ENCODE results near the gene CHST1. TPM values are rescaled to one million over a fixed set of nuclear protein-coding genes. Genes with fewer than 3 reads are reported as not detected.

CHST1 gene
- total and polyA plus RNA-seq, 2 experiments from 2014 or later, result 0.84 to 2.7 TPM

DNA sequence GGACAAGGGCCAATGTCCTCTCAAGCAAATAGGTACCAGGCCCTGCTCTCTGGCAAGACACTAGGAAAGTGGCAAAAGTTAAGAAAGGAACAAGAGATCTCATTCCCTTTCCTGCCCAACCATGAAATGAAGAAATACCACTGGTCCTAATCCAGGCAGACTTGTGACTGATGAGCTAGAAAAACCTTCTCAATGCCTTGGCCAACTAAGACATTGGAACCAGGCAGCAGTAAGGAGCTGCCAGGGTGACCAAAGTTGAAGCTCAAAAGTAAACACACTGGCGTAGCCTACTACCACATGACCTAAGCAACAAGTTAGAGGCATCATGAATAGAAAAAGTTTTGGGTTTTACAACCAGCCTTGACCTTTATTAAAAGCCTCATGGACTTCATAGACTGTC lies 45.1 kb upstream of the CHST1 start:
- TF ChIP-seq JUNB (IDR thresholded peaks at IDR 0.05; ENCODE audit: unreplicated experiment) (no peak), POLR2AphosphoS5 (IDR thresholded peaks at IDR 0.05; ENCODE audit: low read depth) (no peak), NANOG (IDR thresholded peaks at IDR 0.05; ENCODE audit: borderline replicate concordance) (no peak), ZNF331 (CRISPR knock-in tag; IDR thresholded peaks at IDR 0.05; ENCODE audit: low read depth) (no peak)
- Mint-ChIP-seq H3K36me3 (ENCODE audit: low read depth) (no peaks in the 10 kb centered on the region), H3K27ac (no peak overlapping the region), H3K4me3 (no peak overlapping the region), H3K9me3 (no peaks in the 10 kb centered on the region), H3K27me3 (ENCODE audit: insufficient read depth, low read depth, poor library complexity) (peaks cover 10% of the 10 kb centered on the region), H3K4me1 (peaks cover 22% of the 10 kb centered on the region)
- Histone ChIP-seq H3K27ac (ENCODE audit: low read depth) (no peak overlapping the region), H3K4me1 (ENCODE audit: insufficient read depth) (peaks cover 20% of the 10 kb centered on the region), H3F3A (replicated peaks; ENCODE audit: low read depth) (no peaks in the 10 kb centered on the region), H3K79me2 (replicated peaks; ENCODE audit: insufficient read depth) (no peaks in the 10 kb centered on the region), H2AFZ (no peak overlapping the region), H3K36me3 (ENCODE audit: insufficient read depth) (no peaks in the 10 kb centered on the region), H3K27me3 (ENCODE audit: insufficient read depth) (no peaks in the 10 kb centered on the region), H3K4me2 (no peak overlapping the region), H3K9me2 (ENCODE audit: insufficient read depth) (0 out of 2 replicates have a peak, but pooled peaks cover 5% of the 10 kb centered on the region), H4K20me1 (replicated peaks; ENCODE audit: insufficient read depth) (no peaks in the 10 kb centered on the region), H3K4me3 (no peak overlapping the region)
- ATAC-seq (no peak), DNase-seq (ENCODE audit: low spot score) (no peak)

DNA sequence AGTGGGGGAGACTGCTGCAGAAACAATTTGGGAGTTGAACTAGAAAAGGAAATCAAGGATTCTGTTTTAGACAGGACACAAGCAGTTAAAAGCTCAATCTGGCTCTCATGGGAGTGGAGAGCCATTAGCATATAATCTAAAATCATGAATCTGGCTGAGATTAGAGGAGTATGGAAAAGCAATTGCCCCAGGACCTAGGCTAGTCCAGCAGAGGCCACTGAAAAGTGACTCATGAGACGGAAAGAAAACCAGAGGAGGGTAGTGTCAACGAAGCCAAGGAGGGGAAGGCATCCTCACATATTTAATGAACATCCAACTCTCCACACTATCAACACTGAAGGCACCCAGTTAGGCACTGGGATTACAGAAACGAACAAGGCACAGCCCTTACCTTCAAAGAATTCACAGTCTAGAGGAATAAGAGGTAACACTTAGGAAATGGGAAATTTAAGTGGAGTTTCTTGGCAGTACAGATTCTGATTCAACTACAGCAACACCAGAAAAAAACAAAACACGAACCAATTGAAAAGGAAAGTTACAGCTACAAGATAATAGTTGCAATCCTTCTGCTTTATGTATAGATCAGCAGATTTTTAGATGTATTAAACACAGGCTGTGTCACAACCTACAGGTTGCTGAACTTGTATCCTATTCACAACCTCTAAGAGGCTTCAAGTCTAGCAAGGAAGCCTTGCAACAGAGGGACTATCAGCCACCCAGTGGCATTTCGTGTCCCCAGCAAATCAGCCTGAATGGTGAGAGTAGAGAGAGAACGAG lies 43.7 kb upstream of the CHST1 start:
- Histone ChIP-seq H3K27me3 (ENCODE audit: insufficient read depth) (no peaks in the 10 kb centered on the region), H2AFZ (no peak overlapping the region), H3F3A (replicated peaks; ENCODE audit: low read depth) (no peaks in the 10 kb centered on the region), H3K4me1 (ENCODE audit: insufficient read depth) (peaks cover 22% of the 10 kb centered on the region), H3K4me3 (no peak overlapping the region), H3K9me2 (ENCODE audit: insufficient read depth) (0 out of 2 replicates have a peak, but pooled peaks cover 5% of the 10 kb centered on the region), H3K79me2 (replicated peaks; ENCODE audit: insufficient read depth) (no peaks in the 10 kb centered on the region), H4K20me1 (replicated peaks; ENCODE audit: insufficient read depth) (no peaks in the 10 kb centered on the region), H3K4me2 (no peak overlapping the region), H3K36me3 (ENCODE audit: insufficient read depth) (no peaks in the 10 kb centered on the region), H3K27ac (ENCODE audit: low read depth) (no peak overlapping the region)
- H3K9me3 Mint-ChIP-seq, result no peaks in the 10 kb centered on the region
- H3K27me3 Mint-ChIP-seq (ENCODE audit: insufficient read depth, low read depth, poor library complexity), result peaks cover 11% of the 10 kb centered on the region
- DNase-seq (ENCODE audit: low spot score), result no peak
- no peak for ATAC-seq
- no peak overlapping the region for H3K27ac Mint-ChIP-seq
- peaks cover 20% of the 10 kb centered on the region for H3K4me1 Mint-ChIP-seq
- no peak overlapping the region for H3K4me3 Mint-ChIP-seq
- H3K36me3 Mint-ChIP-seq (ENCODE audit: low read depth), result no peaks in the 10 kb centered on the region
- TF ChIP-seq POLR2AphosphoS5 (IDR thresholded peaks at IDR 0.05; ENCODE audit: low read depth), result no peak
- TF ChIP-seq EZH2 (IDR thresholded peaks at IDR 0.05; ENCODE audit: low read depth, unreplicated experiment), result no peak
- no peak for TF ChIP-seq STAT1 (IDR thresholded peaks at IDR 0.05; ENCODE audit: unreplicated experiment)
- TF ChIP-seq, protein P1, sequence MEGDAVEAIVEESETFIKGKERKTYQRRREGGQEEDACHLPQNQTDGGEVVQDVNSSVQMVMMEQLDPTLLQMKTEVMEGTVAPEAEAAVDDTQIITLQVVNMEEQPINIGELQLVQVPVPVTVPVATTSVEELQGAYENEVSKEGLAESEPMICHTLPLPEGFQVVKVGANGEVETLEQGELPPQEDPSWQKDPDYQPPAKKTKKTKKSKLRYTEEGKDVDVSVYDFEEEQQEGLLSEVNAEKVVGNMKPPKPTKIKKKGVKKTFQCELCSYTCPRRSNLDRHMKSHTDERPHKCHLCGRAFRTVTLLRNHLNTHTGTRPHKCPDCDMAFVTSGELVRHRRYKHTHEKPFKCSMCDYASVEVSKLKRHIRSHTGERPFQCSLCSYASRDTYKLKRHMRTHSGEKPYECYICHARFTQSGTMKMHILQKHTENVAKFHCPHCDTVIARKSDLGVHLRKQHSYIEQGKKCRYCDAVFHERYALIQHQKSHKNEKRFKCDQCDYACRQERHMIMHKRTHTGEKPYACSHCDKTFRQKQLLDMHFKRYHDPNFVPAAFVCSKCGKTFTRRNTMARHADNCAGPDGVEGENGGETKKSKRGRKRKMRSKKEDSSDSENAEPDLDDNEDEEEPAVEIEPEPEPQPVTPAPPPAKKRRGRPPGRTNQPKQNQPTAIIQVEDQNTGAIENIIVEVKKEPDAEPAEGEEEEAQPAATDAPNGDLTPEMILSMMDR (conservative IDR thresholded peaks at IDR 0.05; ENCODE audit: low read depth in 2 of 2), result no peak
- TF ChIP-seq, protein P2, sequence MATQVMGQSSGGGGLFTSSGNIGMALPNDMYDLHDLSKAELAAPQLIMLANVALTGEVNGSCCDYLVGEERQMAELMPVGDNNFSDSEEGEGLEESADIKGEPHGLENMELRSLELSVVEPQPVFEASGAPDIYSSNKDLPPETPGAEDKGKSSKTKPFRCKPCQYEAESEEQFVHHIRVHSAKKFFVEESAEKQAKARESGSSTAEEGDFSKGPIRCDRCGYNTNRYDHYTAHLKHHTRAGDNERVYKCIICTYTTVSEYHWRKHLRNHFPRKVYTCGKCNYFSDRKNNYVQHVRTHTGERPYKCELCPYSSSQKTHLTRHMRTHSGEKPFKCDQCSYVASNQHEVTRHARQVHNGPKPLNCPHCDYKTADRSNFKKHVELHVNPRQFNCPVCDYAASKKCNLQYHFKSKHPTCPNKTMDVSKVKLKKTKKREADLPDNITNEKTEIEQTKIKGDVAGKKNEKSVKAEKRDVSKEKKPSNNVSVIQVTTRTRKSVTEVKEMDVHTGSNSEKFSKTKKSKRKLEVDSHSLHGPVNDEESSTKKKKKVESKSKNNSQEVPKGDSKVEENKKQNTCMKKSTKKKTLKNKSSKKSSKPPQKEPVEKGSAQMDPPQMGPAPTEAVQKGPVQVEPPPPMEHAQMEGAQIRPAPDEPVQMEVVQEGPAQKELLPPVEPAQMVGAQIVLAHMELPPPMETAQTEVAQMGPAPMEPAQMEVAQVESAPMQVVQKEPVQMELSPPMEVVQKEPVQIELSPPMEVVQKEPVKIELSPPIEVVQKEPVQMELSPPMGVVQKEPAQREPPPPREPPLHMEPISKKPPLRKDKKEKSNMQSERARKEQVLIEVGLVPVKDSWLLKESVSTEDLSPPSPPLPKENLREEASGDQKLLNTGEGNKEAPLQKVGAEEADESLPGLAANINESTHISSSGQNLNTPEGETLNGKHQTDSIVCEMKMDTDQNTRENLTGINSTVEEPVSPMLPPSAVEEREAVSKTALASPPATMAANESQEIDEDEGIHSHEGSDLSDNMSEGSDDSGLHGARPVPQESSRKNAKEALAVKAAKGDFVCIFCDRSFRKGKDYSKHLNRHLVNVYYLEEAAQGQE (IDR thresholded peaks at IDR 0.05; ENCODE audit: unreplicated experiment), result no peak
- TF ChIP-seq ZNF331 (CRISPR knock-in tag; IDR thresholded peaks at IDR 0.05; ENCODE audit: low read depth), result no peak
- TF ChIP-seq NANOG (IDR thresholded peaks at IDR 0.05; ENCODE audit: borderline replicate concordance), result no peak
- TF ChIP-seq, protein P3, sequence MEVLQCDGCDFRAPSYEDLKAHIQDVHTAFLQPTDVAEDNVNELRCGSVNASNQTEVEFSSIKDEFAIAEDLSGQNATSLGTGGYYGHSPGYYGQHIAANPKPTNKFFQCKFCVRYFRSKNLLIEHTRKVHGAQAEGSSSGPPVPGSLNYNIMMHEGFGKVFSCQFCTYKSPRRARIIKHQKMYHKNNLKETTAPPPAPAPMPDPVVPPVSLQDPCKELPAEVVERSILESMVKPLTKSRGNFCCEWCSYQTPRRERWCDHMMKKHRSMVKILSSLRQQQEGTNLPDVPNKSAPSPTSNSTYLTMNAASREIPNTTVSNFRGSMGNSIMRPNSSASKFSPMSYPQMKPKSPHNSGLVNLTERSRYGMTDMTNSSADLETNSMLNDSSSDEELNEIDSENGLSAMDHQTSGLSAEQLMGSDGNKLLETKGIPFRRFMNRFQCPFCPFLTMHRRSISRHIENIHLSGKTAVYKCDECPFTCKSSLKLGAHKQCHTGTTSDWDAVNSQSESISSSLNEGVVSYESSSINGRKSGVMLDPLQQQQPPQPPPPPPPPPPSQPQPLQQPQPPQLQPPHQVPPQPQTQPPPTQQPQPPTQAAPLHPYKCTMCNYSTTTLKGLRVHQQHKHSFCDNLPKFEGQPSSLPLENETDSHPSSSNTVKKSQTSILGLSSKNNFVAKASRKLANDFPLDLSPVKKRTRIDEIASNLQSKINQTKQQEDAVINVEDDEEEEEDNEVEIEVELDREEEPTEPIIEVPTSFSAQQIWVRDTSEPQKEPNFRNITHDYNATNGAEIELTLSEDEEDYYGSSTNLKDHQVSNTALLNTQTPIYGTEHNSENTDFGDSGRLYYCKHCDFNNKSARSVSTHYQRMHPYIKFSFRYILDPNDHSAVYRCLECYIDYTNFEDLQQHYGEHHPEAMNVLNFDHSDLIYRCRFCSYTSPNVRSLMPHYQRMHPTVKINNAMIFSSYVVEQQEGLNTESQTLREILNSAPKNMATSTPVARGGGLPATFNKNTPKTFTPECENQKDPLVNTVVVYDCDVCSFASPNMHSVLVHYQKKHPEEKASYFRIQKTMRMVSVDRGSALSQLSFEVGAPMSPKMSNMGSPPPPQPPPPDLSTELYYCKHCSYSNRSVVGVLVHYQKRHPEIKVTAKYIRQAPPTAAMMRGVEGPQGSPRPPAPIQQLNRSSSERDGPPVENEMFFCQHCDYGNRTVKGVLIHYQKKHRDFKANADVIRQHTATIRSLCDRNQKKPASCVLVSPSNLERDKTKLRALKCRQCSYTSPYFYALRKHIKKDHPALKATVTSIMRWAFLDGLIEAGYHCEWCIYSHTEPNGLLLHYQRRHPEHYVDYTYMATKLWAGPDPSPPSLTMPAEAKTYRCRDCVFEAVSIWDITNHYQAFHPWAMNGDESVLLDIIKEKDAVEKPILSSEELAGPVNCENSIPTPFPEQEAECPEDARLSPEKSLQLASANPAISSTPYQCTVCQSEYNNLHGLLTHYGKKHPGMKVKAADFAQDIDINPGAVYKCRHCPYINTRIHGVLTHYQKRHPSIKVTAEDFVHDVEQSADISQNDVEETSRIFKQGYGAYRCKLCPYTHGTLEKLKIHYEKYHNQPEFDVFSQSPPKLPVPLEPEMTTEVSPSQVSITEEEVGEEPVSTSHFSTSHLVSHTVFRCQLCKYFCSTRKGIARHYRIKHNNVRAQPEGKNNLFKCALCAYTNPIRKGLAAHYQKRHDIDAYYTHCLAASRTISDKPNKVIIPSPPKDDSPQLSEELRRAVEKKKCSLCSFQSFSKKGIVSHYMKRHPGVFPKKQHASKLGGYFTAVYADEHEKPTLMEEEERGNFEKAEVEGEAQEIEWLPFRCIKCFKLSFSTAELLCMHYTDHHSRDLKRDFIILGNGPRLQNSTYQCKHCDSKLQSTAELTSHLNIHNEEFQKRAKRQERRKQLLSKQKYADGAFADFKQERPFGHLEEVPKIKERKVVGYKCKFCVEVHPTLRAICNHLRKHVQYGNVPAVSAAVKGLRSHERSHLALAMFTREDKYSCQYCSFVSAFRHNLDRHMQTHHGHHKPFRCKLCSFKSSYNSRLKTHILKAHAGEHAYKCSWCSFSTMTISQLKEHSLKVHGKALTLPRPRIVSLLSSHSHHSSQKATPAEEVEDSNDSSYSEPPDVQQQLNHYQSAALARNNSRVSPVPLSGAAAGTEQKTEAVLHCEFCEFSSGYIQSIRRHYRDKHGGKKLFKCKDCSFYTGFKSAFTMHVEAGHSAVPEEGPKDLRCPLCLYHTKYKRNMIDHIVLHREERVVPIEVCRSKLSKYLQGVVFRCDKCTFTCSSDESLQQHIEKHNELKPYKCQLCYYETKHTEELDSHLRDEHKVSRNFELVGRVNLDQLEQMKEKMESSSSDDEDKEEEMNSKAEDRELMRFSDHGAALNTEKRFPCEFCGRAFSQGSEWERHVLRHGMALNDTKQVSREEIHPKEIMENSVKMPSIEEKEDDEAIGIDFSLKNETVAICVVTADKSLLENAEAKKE (CRISPR knock-in tag; IDR thresholded peaks at IDR 0.05), result no peak

Data from GM23338 (cell line).